ENCODE data around the gene RGCC. TPM values are rescaled to one million over a fixed set of nuclear protein-coding genes. Genes with fewer than 3 reads are reported as not detected.
"Not testable (repeated sequence)": the region's sequence is repeated elsewhere in the genome, so short reads cannot be mapped to it uniquely, and the experiment has no call there.

Gene RGCC
- 0.51 TPM for polyA plus RNA-seq (2013, experiment 1 of 2; ENCODE audit: insufficient read length)
- not detected for polyA plus RNA-seq (2013, experiment 2 of 2; ENCODE audit: insufficient read length)

DNA sequence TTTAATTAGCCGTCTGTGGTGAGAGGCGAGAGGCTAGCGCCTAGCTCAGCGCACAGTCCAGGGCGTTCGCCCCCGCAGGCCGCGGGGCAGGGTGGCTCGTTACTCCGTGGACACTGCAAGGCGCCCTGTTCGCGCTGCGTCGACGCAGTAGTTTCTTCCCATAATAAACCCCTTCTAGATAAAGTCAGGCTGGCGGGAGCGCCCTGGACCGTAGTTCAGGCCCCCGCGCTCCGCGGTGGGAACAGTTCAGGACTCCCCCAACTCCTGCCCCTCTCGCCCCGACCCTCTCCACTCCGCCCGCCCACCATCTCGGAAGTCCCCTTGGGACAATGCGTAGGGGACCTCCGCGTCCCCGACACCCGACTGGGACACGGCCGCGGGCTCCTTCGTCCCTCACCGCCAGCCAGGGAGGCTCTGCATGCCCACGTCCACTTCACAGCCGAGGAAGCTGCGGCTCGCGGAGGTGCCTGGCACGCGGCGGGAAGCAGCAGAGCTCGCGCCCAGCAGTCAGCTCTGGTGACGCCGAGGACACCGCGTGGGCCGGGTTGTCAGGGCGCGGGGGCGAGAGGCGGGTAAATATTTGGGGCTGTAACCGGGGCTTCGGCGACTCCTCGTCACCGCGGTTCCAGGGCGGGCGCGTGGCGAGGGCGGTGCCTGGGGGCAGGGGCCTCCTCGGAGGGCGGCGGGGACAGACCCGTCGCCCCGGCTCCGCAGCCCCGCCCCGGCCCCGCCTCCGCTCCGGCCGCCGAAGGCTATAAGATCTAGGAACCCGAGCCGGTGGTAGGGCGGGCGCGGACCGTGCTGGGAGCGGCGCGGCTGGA is at the start of gene RGCC:
RGCC (plus strand) TSS at position 783 of the 821 bp plus-strand sequence. CDS start 158 bp downstream, outside the sequence.
- peak; percentile 57 for DNase-seq

- no peak for DNase-seq
Measured at GRCh38 chr13:41408121-41408520, 49.2 kb upstream of the RGCC start.

- no peak for DNase-seq
Measured at GRCh38 chr13:41408746-41409145, 48.6 kb upstream of the RGCC start.

- no peak for DNase-seq
Measured at GRCh38 chr13:41409611-41410010, 47.7 kb upstream of the RGCC start.

DNA sequence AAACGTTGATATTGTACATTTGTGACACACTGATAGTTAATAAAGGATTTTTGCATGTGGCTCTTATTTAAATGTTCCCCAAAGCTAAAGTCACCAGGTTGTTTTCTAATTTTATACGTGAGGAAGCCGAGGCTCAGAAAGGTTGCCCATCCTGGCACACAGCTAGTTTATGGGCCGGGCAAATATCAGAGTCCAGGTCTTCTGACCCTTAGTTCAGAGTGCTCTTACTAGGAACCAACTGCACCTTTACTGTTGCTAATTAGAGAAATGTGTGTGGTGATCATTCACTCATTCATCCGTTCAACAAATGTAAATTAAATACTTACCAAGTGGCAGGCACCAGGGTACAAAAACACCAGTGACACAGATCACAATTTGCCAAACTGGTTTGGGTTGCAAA is 46.3 kb upstream of the RGCC start:
- DNase-seq, result no peak

DNA sequence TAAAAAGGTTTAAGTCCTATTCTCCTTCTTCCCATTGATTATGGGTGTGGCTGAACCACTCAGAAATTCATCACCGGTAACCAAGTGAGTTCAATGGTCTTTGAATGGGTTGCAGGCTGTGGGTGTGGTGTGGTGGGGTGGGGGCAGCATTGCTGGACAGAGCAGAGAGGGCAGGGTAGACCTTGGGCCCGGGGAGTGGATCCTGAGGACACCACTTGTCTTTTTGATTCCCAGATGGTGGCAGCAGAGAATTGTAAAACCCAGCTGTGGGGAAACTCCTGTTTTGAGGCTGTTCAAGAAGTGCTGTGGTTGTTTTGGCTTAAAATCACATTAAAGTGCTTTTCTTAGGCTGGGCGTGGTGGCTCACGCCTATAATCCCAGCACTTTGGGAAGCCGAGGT is 45.8 kb upstream of the RGCC start:
- peak; percentile 54 for DNase-seq

GRCh38 chr13:41413872-41414271 is 43.5 kb upstream of the RGCC start:
- no peak for DNase-seq

- DNase-seq, result peak; percentile 6
Measured at GRCh38 chr13:41416276-41416675, 41.1 kb upstream of the RGCC start.

DNA sequence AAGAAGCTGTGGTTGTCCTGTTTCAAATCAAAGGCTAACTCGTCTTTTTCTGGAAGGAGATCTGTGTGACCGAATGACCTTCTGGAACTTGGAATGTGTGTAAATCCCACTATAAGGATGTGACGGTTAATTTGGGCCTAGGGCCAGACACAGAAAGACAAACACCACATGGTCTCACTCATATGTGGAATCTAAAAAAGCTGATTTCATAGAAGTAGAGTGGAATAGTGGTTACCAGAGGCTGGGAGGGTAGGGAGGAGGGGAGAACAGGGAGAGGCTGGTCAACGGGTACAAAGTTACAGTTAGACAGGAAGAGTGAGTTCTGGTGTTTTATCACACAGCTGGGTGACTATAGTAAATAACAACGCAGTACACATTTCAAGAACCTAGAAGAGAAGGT is 39.3 kb upstream of the RGCC start:
- DNase-seq, result peak; percentile 63

DNA sequence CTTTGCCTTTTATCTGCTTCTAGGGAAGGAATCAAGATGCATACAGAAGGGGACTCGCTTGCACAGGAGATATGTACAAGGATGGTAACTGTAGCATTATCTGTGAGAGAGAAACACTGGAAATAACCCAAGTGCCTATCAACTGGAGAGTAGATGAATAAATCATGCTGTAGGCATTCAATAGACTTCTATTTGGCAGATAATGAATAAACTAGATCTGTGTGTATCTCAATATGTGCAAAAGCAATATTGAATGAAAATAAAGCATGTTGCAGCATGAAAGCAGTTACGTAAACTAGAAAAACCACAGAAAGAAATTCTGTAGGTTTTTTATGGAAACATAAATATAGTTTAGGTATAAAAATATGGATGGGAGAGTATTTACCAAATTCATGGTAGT is 38.6 kb upstream of the RGCC start:
- no peak for DNase-seq

DNA sequence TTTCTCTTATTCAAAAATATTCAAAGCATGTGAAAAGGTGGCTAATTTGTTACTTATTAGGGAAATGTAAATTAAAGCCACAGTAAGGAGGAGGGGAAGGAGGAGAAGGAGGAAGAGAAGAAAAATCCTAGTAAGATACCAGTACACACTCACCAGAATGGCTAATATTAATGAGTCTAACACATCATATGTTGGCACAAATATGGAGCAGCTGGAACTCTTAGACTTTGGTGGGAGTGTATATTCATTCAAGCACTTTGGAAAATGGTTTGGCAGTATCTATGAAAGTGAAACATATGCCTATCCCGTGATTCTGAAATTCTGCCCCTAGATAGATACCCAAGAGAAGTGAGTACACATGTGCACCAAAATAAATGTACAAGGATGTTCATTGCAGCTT is 38.1 kb upstream of the RGCC start:
- DNase-seq, result no peak

GRCh38 chr13:41420146-41420545 is 37.2 kb upstream of the RGCC start:
- no peak for DNase-seq

GRCh38 chr13:41421330-41421729 is 36.0 kb upstream of the RGCC start:
- DNase-seq, result not testable (repeated sequence)

DNA sequence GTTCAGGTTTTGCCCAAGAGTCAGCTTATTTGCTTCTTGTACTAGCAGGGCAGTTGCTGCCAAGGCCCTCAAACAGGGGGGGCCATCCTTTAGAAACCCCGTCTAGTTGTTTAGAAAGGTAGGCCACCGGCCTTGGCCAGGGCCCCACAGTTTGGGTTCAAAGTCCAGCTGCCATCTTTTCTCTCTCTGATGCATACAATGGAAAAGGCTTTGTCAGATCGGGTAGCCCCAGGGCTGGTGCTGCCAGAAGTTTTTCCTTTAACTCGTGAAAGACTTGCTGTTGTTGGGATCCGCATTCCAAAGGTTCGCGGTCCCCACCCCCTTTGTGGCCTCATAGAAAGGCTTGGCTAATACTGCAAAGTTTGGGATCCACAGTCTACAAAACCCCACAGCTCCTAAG is 35.4 kb upstream of the RGCC start:
- DNase-seq, result not testable (repeated sequence)

- DNase-seq, result not testable (repeated sequence)
Measured at GRCh38 chr13:41423259-41423658, 34.1 kb upstream of the RGCC start.

GRCh38 chr13:41424675-41425074 is 32.7 kb upstream of the RGCC start:
- not testable (repeated sequence) for DNase-seq

DNA sequence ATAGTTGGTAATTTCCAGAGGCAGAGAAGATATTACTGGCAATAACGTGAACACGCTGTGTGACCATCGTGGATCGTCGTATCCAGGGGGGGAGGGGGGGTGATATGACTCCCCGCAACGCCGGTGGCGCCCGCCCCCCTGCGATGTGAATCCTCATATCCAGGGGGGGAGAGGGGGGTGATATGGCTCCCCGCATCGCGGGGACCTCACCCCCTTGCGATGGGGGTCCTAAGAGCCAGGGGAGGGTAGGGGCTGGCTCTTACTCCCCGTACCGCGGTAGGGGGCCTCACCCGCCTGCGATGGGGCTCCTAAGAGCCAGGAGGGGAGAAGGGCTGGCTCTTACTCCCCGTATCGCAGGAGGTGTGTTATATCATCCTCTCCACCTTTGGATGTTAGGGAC is 31.3 kb upstream of the RGCC start:
- DNase-seq, result no peak

GRCh38 chr13:41427666-41428065 is 29.7 kb upstream of the RGCC start:
- no peak for DNase-seq

DNA sequence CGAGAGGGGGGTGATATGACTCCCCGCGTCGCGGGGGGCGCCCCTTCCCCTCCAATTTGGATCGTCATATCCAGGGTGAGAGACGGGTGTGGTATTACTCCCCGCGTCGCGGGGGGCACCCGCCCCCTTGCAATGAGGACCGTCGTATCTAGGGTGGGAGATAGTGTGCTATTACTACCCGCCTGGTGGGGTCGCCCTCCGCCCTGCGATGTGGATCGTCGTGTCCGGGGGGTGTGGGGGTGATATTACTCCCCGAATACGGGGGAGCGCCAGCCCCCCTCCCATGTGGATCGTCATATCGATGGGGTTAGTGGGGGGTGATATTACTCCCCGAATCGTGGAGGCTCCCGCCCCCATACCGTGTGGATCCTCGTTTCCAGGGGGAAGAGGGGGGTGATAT is 29.2 kb upstream of the RGCC start:
- DNase-seq, result no peak

GRCh38 chr13:41434030-41434429 is 23.3 kb upstream of the RGCC start:
- peak; percentile 34 for DNase-seq

DNA sequence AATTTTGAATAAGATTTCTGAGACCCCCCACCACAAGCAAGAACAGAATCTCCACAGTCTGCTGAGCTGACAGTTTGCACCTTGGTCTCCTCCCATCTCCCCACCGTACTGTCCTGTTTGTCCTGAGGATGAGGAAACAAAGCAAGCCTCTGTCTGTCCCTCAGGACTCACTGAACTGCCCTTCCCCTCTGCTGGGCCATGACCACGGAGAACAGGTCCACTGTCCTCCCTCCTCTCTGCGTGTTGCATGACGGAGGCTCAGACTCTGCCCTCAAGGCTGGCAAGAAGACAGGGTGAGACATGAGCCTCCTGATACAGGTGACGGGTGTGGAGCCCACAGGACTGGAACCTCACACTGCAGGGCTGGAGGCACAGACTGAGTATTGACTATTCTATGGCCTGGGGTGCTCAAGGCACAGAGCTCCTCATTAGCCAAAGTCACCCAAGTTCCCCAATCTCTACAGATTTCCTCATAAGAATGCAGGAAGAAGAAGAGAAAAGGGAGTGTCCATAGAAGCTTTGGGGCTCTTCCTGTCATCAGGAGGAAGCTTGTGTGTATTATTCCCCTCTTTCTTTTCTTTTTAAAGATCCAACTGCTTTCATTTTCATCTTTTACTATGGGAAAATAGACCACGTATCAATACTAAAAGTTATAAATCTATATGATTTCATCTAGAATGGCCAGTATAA is 22.4 kb upstream of the RGCC start:
- DNase-seq, result no peak

DNA sequence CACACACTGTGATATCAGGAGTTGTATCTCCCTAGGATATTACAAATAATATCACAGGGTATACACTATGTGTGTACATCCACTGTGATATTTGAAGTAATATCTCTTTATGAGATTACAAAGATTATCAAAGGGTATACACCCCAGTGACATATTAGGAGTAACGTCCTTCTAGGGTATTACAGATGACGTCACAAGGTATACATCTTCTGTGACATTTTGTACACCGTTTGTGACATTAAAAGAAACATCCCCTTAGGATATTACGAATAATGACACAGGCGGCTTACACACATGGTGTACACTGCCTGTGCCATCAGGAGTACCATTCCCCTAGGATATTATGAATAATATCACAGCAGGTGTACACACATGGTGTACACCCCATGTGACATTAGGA is 13.4 kb upstream of the RGCC start:
- DNase-seq, result no peak

DNA sequence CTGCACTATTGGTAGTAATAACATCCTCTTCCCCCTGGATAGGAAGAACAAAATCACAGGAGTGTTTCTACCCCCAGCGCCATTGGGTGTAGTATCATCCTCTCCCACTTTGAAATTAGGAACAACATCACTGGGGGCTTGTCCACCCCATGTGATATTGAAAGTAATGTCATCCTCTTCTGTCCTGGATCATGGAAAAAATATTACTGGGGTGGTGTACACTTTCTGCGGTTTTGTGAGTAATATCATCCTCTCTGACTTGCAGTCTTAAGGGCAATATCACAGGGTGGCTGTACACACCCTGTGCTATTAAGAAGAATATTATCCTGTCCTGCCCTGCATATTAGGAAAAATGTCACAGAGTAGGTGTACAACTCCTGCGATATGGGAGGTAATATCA is 4.9 kb upstream of the RGCC start:
- no peak for DNase-seq

- no peak for DNase-seq
Measured at GRCh38 chr13:41453620-41454019, 3.7 kb upstream of the RGCC start.
